GM11168 (cell line): ENCODE results near the gene PLIN3.
"Not testable (repeated sequence)": the region's sequence is repeated elsewhere in the genome, so short reads cannot be mapped to it uniquely, and the experiment has no call there.

Source experiments
- in situ Hi-C: fragments of 300-500 bp; cut with MboI; formaldehyde crosslinking; loops from one replicate; pipeline ENCODE4 v1.12.0; 2022; ENCODE audit warnings: low sequenced_read_pairs; ENCODE audit not compliant: unreplicated experiment

Gene PLIN3

GRCh38 chr19:4867534-4868285 is at the start of gene PLIN3:
Gene PLIN3, minus strand, starts transcription at chr19:4867667. Its CDS starts 6,273 bp downstream, at chr19:4861394.
- in situ Hi-C loops: no loop called here

- in situ Hi-C loops: no loop called here
Measured at GRCh38 chr19:4916292-4917082, 49.0 kb upstream of the PLIN3 start.

GRCh38 chr19:4914736-4915501 is 47.5 kb upstream of the PLIN3 start:
- in situ Hi-C loops: no loop called here

- in situ Hi-C loops: no loop called here
Measured at GRCh38 chr19:4913996-4914735, 46.7 kb upstream of the PLIN3 start.

- in situ Hi-C loops: no loop called here
Measured at GRCh38 chr19:4911786-4912672, 44.6 kb upstream of the PLIN3 start.

GRCh38 chr19:4911314-4911713 is 43.8 kb upstream of the PLIN3 start:
- in situ Hi-C loops: no loop called here

- in situ Hi-C loops: no loop called here
Measured at GRCh38 chr19:4910594-4911281, 43.3 kb upstream of the PLIN3 start.

GRCh38 chr19:4909897-4910593 is 42.6 kb upstream of the PLIN3 start:
- in situ Hi-C loops: no loop called here

GRCh38 chr19:4909156-4909896 is 41.9 kb upstream of the PLIN3 start, which contains the start of gene UHRF1:
Gene UHRF1, plus strand, starts transcription at chr19:4909501. Its CDS starts 1,385 bp downstream, at chr19:4910886.
- in situ Hi-C loops: no loop called here

- in situ Hi-C loops: no loop called here
Measured at GRCh38 chr19:4908781-4909155, 41.3 kb upstream of the PLIN3 start.

GRCh38 chr19:4908360-4908759 is 40.9 kb upstream of the PLIN3 start:
- in situ Hi-C loops: no loop called here

GRCh38 chr19:4906963-4907362 is 39.5 kb upstream of the PLIN3 start:
- in situ Hi-C loops: no loop called here

GRCh38 chr19:4904481-4904880 is 37.0 kb upstream of the PLIN3 start:
- in situ Hi-C loops: no loop called here

GRCh38 chr19:4902796-4903195 is 35.3 kb upstream of the PLIN3 start, which contains the start of gene ARRDC5:
Gene ARRDC5, minus strand, starts transcription at chr19:4902896. Its CDS starts 71 bp downstream, at chr19:4902825.
- in situ Hi-C loops: no loop called here

- in situ Hi-C loops: not testable (repeated sequence)
Measured at GRCh38 chr19:4900879-4901278, 33.4 kb upstream of the PLIN3 start.

GRCh38 chr19:4897146-4897545 is 29.7 kb upstream of the PLIN3 start:
- in situ Hi-C loops: no loop called here

GRCh38 chr19:4896372-4896771 is 28.9 kb upstream of the PLIN3 start:
- in situ Hi-C loops: no loop called here
